Activated CD4-positive, alpha-beta T cell treated with anti-CD3 and anti-CD28 coated beads, Interleukin-2, amount 50 U/mL, for 4 hours (primary cell): ENCODE data around the gene LRSAM1.

Experiments used
- DNase-seq, 2 experiments: peaks; one replicate each; pipeline ENCODE4 v3.0.0-alpha.2; 2020

Gene LRSAM1

GRCh38 chr9:127428348-127428747 is 23.0 kb upstream of the LRSAM1 start:
- no peak for DNase-seq

- DNase-seq = no peak
Measured at GRCh38 chr9:127430415-127430814, 20.9 kb upstream of the LRSAM1 start.

- no peak for DNase-seq
Measured at GRCh38 chr9:127437497-127438264, 13.6 kb upstream of the LRSAM1 start.

- no peak for DNase-seq
Measured at GRCh38 chr9:127438394-127438793, 12.9 kb upstream of the LRSAM1 start.

GRCh38 chr9:127444283-127444920 is 6.9 kb upstream of the LRSAM1 start:
- DNase-seq = no peak

GRCh38 chr9:127444921-127445850 is 6.1 kb upstream of the LRSAM1 start:
- no peak for DNase-seq

- no peak for DNase-seq
Measured at GRCh38 chr9:127445851-127446712, 5.2 kb upstream of the LRSAM1 start.

GRCh38 chr9:127446713-127447415 is 4.4 kb upstream of the LRSAM1 start:
- DNase-seq = no peak

GRCh38 chr9:127447416-127448111 is 3.7 kb upstream of the LRSAM1 start:
- no peak for DNase-seq

GRCh38 chr9:127448112-127448805 is 3.1 kb upstream of the LRSAM1 start:
- DNase-seq = no peak

GRCh38 chr9:127449332-127449966 is 1.9 kb upstream of the LRSAM1 start:
- no peak for DNase-seq

GRCh38 chr9:127450243-127450760 is 1.0 kb upstream of the LRSAM1 start:
- no peak for DNase-seq

- DNase-seq = no peak
Measured at GRCh38 chr9:127451608-127451857, 223 bp downstream of the LRSAM1 start.

- DNase-seq = peak; percentile 42 to 45
Measured at GRCh38 chr9:127451858-127452656, 747 bp downstream of the LRSAM1 start.

- no peak for DNase-seq
Measured at GRCh38 chr9:127452691-127453090, 1.4 kb downstream of the LRSAM1 start.

GRCh38 chr9:127455324-127455992 is 4.1 kb downstream of the LRSAM1 start:
- DNase-seq = no peak

- DNase-seq = no peak
Measured at GRCh38 chr9:127457191-127457878, 6.0 kb downstream of the LRSAM1 start.

- DNase-seq = no peak
Measured at GRCh38 chr9:127458921-127459320, 7.6 kb downstream of the LRSAM1 start.
